Hepatocyte (in vitro differentiated cells): ENCODE measurements around the gene SCAMP3. TPM values are rescaled to one million over a fixed set of nuclear protein-coding genes. Genes with fewer than 3 reads are reported as not detected.
A peak's percentile ranks its signal among the peaks of the same experiment; 100 is the strongest.

Source experiments
- DNase-seq: peaks from one replicate; pipeline ENCODE4 v3.0.0-alpha.2; 2016; ENCODE audit warnings: low spot score
- H2AFZ ChIP-seq: fragments of 200-600 bp; sonication (generic); 2 replicates; pipeline ENCODE4 v1.6.0; 2016; ENCODE audit warnings: antibody characterized with exemption, mild to moderate bottlenecking
- H3K27ac ChIP-seq: fragments of 200-600 bp; sonication (generic); 2 replicates; pipeline ENCODE4 v1.5.1; 2016; ENCODE audit warnings: mild to moderate bottlenecking
- H3K27me3 ChIP-seq: fragments of 200-600 bp; sonication (generic); 2 replicates; pipeline ENCODE4 v1.6.1; 2016
- H3K36me3 ChIP-seq: fragments of 200-600 bp; sonication (generic); replicated peaks from 2 replicates; pipeline ENCODE4 v1.5.1; 2016; ENCODE audit warnings: low read depth; ENCODE audit not compliant: insufficient read depth
- H3K4me1 ChIP-seq: fragments of 200-600 bp; sonication (generic); 2 replicates; pipeline ENCODE4 v1.5.1; 2016; ENCODE audit warnings: mild to moderate bottlenecking, moderate library complexity; ENCODE audit not compliant: insufficient read depth
- H3K4me2 ChIP-seq: fragments of 200-600 bp; sonication (generic); 2 replicates; pipeline ENCODE4 v1.6.0; 2016
- H3K4me3 ChIP-seq: fragments of 200-600 bp; sonication (generic); 2 replicates; pipeline ENCODE4 v1.5.1; 2016; ENCODE audit warnings: mild to moderate bottlenecking
- H3K79me2 ChIP-seq: fragments of 200-600 bp; sonication (generic); 2 replicates; pipeline ENCODE4 v1.6.0; 2017; ENCODE audit warnings: mild to moderate bottlenecking
- H3K9me2 ChIP-seq: fragments of 200-600 bp; sonication (generic); replicated peaks from 2 replicates; pipeline ENCODE4 v1.6.0; 2017; ENCODE audit warnings: mild to moderate bottlenecking; ENCODE audit not compliant: insufficient read depth
- H3K9me3 ChIP-seq: fragments of 200-600 bp; sonication (generic); 2 replicates; pipeline ENCODE4 v1.5.1; 2016; ENCODE audit warnings: low read depth, mild to moderate bottlenecking
- H4K20me1 ChIP-seq: fragments of 200-600 bp; sonication (generic); 2 replicates; pipeline ENCODE4 v1.6.0; 2016; ENCODE audit warnings: mild to moderate bottlenecking; ENCODE audit not compliant: insufficient read depth, poor library complexity, severe bottlenecking
- CTCF ChIP-seq: fragments of 200-600 bp; sonication (generic); IDR thresholded peaks from 2 replicates; pipeline ENCODE4 v1.5.1; 2016; ENCODE audit warnings: antibody characterized with exemption, mild to moderate bottlenecking; ENCODE audit not compliant: poor library complexity
- EZH2 ChIP-seq: fragments of 200-600 bp; sonication (generic); IDR thresholded peaks from 2 replicates; pipeline ENCODE4 v1.6.1; 2016; ENCODE audit warnings: antibody characterized with exemption, mild to moderate bottlenecking, borderline replicate concordance
- EZH2phosphoT487 ChIP-seq: fragments of 200-600 bp; sonication (generic); IDR thresholded peaks from one replicate; pipeline ENCODE4 v1.6.1; 2018; ENCODE audit warnings: antibody characterized with exemption, mild to moderate bottlenecking, low read depth, moderate library complexity; ENCODE audit not compliant: unreplicated experiment, severe bottlenecking
- WGBS: methylation state at CpG from one replicate; pipeline ENCODE4 v1.1.6; 2016; ENCODE audit warnings: low lambda C conversion rate; ENCODE audit errors: missing lambda C conversion rate; 5-methylcytosine and 5-hydroxymethylcytosine counted together
- polyA plus RNA-seq: library from polyadenylated mRNA; unstranded; fragments of >200 nt; fragmentation: Nextera tagmentation; extraction: Ambion mirVana; gene quantifications from 2 replicates; pipeline ENCODE4 v1.2.1, GENCODE V29; 2016
- total RNA-seq: library from RNA; depleted of rRNA; stranded (reverse); fragments of >200 nt; gene quantifications from 2 replicates; pipeline ENCODE4 v1.2.3, GENCODE V29; 2014

The SCAMP3 gene
- total and polyA plus RNA-seq, 2 experiments from 2014 or later: 45.7 to 114 TPM

- Histone ChIP-seq H3K9me3 (no peaks in the 10 kb centered on the region), H3K36me3 (no peaks in the 10 kb centered on the region), H4K20me1 (no peaks in the 10 kb centered on the region), H3K79me2 (peaks cover 13% of the 10 kb centered on the region), H3K27me3 (no peaks in the 10 kb centered on the region), H3K9me2 (no peaks in the 10 kb centered on the region), H3K4me2 (peak overlapping the region; percentile 96), H3K4me3 (no peak overlapping the region), H3K4me1 (peaks cover 16% of the 10 kb centered on the region), H3K27ac (no peak overlapping the region), H2AFZ (no peak overlapping the region)
- 92% methylated on average over 4 of the region's 4 CpGs for WGBS
- DNase-seq: no peak
- TF ChIP-seq CTCF (no peak), EZH2phosphoT487 (no peak), EZH2 (no peak)
These were observed 51.7 kb downstream of the SCAMP3 start for GRCh38 chr1:155210314-155211104.

DNA sequence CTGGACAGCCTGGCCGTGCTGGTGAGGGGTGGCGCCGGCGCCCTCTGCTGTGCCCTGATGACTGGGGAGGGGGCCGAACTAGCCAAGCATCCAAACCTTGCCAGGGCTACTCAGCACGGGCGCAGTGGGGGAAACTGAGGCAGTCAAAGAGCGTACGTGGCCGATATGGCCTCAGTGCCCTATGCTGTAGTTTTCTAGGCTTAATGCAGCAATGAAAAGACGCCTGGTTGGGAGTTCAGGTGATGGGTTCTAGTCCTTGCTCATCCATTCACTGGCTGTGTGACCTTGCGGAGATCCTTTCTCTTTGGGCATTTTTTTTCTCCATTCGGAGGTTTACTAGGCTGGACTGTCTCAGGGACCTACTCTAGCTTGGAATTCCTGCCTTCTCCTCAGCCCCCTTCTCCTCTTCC lies 52.8 kb downstream of the SCAMP3 start:
- Histone ChIP-seq H4K20me1 (no peaks in the 10 kb centered on the region), H3K4me2 (peak overlapping the region; percentile 96), H3K36me3 (no peaks in the 10 kb centered on the region), H3K27ac (peak overlapping the region; percentile 99), H2AFZ (peak overlapping the region; percentile 80), H3K79me2 (peaks cover 13% of the 10 kb centered on the region), H3K4me1 (peaks cover 16% of the 10 kb centered on the region), H3K9me3 (no peaks in the 10 kb centered on the region), H3K4me3 (peak overlapping the region; percentile 90), H3K9me2 (no peaks in the 10 kb centered on the region), H3K27me3 (no peaks in the 10 kb centered on the region)
- WGBS: 9% methylated on average over 10 of the region's 13 CpGs
- TF ChIP-seq EZH2phosphoT487 (no peak), CTCF (no peak), EZH2 (no peak)
- no peak for DNase-seq

DNA sequence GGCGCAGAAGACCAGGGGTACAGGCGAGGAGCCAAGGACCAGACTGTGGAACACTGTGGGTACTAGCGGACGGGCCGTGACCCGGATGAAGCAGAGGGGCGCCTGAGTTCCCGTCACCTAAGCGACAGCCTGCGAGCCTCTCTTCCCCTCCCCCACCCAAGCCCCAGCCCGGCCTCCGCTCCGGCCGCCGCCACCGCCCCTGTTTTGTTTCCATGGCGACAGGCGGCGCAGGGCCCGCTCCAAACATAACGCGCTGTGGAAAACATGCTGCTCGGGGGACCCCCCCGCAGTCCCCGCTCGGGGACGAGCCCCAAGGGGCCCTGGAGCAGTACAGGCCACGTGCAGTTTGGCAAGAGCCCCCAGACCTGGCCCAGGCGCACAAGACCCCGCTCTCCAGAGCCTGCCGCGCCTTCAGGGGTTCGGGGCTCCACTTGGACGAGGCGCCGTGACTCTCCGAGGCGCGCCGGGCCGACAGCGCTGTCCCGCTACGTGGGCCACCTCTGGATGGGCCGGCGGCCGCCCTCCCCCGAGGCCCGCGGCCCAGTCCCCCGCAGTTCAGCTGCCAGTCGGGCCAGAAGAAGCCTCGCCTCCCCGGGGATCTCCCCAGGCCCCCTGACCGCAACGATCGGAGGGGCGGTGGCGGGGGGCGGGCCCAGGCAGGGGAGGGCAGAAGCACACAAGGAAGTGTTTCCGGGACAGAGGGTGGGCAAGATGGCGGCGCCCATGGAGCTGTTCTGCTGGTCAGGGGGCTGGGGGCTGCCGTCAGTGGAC lies 53.4 kb downstream of the SCAMP3 start, which contains the start of gene MTX1:
TSS of gene MTX1 (plus strand) at position 155 of the 771 bp plus-strand sequence. CDS start at position 265, 110 bp downstream.
- H3K9me2 ChIP-seq: no peaks in the 10 kb centered on the region
- no peaks in the 10 kb centered on the region for H3K9me3 ChIP-seq
- peak within 1 kb of the TSS; percentile 90 for H3K4me3 ChIP-seq
- peak within 1 kb of the TSS; percentile 80 for H2AFZ ChIP-seq
- peaks cover 16% of the 10 kb centered on the region for H3K4me1 ChIP-seq
- peak within 1 kb of the TSS; percentile 99 for H3K27ac ChIP-seq
- no peaks in the 10 kb centered on the region for H4K20me1 ChIP-seq
- WGBS: 3% methylated on average over 23 of the region's 64 CpGs
- peak; percentile 96 for DNase-seq
- H3K4me2 ChIP-seq: peak within 1 kb of the TSS; percentile 96
- no peak for TF ChIP-seq EZH2
- TF ChIP-seq EZH2phosphoT487: no peak
- no peak for TF ChIP-seq CTCF
- H3K36me3 ChIP-seq: no peaks in the 10 kb centered on the region
- peaks cover 13% of the 10 kb centered on the region for H3K79me2 ChIP-seq
- no peaks in the 10 kb centered on the region for H3K27me3 ChIP-seq
